Right atrium auricular region (tissue), 2 donors: ENCODE data around the gene TXNIP. TPM values are rescaled to one million over a fixed set of nuclear protein-coding genes. Genes with fewer than 3 reads are reported as not detected.

Experiments
- DNase-seq: peaks from one replicate; pipeline ENCODE4 v3.0.0-alpha.2; 2019; ENCODE audit warnings: low spot score
- H3K27ac ChIP-seq, 2 donors: fragments of 200-600 bp; sonication (generic); 1 replicate in 1 of 2; 2 replicates in 1 of 2; pipeline ENCODE4 v1.5.1; 2016 to 2019
- H3K27me3 ChIP-seq, 2 donors: fragments of 200-600 bp; sonication (generic); one replicate each; pipeline versions ENCODE4 v1.5.1 to v1.6.0; 2017 to 2019
- H3K36me3 ChIP-seq: fragments of 200-600 bp; sonication (generic); one replicate; pipeline ENCODE4 v1.5.1; 2016
- H3K4me1 ChIP-seq, 2 donors: fragments of 200-600 bp; sonication (generic); one replicate each; pipeline versions ENCODE4 v1.5.1 to v1.6.0; 2017 to 2019
- H3K4me3 ChIP-seq, 2 donors: fragments of 200-600 bp; sonication (generic); 1 replicate in 1 of 2; 2 replicates in 1 of 2; pipeline ENCODE4 v1.5.1; 2017 to 2019; ENCODE audit warnings: mild to moderate bottlenecking in 1 of 2, moderate library complexity in 1 of 2
- H3K9me3 ChIP-seq, 2 donors: fragments of 200-600 bp; sonication (generic); one replicate each; pipeline ENCODE4 v1.5.1; 2019
- total RNA-seq, 2 donors: library from RNA; depleted of rRNA; stranded (reverse); fragments of >200 nt; gene quantifications; one replicate each; pipeline ENCODE4 v1.1.0, GENCODE V29; 2016
- TF ChIP-seq, protein P1 (sequence below), 2 donors: fragments of 200-600 bp; sonication (generic); IDR thresholded peaks; one replicate each; pipeline ENCODE4 v1.5.1; 2019; ENCODE audit warnings: antibody characterized with exemption in 2 of 2

TXNIP gene
- total RNA-seq, 2 donors from 2014 or later, result 898 to 1,186 TPM

DNA sequence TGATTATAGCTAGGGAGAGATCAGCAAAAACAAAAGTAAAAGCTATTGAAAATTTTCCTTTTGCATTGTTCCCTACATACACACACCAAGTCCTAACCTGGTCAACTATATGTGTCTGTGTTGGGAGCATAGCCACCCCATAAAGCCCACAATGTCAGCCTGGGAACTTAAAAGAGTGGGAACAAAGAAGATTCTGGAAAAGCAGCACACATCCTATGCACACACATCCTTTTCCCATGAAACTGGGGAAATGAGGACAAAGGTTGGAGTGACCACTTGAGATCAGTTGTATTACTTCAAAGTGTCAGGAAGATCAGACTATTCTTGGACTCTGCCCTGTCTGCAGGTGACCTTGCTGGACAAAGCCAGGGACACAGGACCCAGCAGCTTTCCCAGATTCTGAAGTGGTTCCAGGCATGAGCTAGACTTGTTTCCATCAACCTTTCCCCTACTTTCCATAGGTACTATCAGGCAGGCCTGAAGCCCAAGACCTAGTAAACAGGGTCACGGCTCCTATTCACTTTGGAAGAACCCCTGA lies 15.9 kb downstream of the TXNIP start:
- DNase-seq, result no peak
- peak overlapping the region in 1 of 2 donors; percentile 31 for H3K4me3 ChIP-seq
- H3K27me3 ChIP-seq, result no peaks in the 10 kb centered on the region
- no peaks in the 10 kb centered on the region for H3K36me3 ChIP-seq
- TF ChIP-seq, protein P1, sequence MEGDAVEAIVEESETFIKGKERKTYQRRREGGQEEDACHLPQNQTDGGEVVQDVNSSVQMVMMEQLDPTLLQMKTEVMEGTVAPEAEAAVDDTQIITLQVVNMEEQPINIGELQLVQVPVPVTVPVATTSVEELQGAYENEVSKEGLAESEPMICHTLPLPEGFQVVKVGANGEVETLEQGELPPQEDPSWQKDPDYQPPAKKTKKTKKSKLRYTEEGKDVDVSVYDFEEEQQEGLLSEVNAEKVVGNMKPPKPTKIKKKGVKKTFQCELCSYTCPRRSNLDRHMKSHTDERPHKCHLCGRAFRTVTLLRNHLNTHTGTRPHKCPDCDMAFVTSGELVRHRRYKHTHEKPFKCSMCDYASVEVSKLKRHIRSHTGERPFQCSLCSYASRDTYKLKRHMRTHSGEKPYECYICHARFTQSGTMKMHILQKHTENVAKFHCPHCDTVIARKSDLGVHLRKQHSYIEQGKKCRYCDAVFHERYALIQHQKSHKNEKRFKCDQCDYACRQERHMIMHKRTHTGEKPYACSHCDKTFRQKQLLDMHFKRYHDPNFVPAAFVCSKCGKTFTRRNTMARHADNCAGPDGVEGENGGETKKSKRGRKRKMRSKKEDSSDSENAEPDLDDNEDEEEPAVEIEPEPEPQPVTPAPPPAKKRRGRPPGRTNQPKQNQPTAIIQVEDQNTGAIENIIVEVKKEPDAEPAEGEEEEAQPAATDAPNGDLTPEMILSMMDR (IDR thresholded peaks at IDR 0.05), result no peak
- H3K4me1 ChIP-seq, result peaks cover 0 to 82% of the 10 kb centered on the region in 2 donors
- no peaks in the 10 kb centered on the region for H3K9me3 ChIP-seq
- H3K27ac ChIP-seq, result peak overlapping the region; percentile 96 to 98

DNA sequence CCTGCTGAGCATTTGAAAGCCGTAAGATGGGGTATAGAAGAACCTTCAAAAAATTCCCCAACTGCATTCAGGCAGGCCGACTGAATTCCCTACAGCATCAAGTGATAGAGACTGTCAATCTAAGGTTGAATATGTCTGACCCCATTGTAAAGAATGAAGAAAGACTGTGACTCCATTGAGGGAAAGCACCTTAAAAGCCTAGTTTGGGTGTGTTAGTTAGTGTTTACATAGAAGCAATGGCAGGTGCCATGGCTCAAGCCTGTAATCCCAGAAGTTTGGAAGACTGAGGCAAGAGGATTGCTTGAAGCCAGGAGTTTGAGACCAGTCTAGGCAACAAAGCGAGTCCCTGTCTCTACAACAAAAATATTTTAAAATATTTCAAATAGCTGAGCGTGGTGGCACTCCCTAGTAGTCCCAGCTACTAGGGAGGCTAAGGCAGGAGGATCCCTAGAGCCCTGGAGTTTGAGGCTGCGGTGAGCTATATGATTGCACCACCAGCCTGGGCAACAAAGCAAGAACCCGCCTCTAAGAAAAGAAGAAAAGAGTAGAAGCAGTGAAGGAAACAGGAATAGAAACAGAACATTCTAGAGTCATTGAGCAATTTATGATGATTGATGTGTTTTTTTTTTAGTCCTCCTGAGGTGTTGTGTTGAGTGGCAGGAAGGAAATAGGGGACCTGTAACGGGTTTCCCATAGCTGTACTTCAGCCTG lies 16.5 kb downstream of the TXNIP start:
- Histone ChIP-seq H3K9me3 (no peaks in the 10 kb centered on the region), H3K27ac (peak overlapping the region; percentile 96 to 98), H3K27me3 (no peaks in the 10 kb centered on the region), H3K4me1 (peaks cover 0 to 76% of the 10 kb centered on the region in 2 donors), H3K4me3 (peak overlapping the region in 1 of 2 donors; percentile 31), H3K36me3 (no peaks in the 10 kb centered on the region)
- TF ChIP-seq, protein P1 (IDR thresholded peaks at IDR 0.05), result no peak
- DNase-seq, result no peak

DNA sequence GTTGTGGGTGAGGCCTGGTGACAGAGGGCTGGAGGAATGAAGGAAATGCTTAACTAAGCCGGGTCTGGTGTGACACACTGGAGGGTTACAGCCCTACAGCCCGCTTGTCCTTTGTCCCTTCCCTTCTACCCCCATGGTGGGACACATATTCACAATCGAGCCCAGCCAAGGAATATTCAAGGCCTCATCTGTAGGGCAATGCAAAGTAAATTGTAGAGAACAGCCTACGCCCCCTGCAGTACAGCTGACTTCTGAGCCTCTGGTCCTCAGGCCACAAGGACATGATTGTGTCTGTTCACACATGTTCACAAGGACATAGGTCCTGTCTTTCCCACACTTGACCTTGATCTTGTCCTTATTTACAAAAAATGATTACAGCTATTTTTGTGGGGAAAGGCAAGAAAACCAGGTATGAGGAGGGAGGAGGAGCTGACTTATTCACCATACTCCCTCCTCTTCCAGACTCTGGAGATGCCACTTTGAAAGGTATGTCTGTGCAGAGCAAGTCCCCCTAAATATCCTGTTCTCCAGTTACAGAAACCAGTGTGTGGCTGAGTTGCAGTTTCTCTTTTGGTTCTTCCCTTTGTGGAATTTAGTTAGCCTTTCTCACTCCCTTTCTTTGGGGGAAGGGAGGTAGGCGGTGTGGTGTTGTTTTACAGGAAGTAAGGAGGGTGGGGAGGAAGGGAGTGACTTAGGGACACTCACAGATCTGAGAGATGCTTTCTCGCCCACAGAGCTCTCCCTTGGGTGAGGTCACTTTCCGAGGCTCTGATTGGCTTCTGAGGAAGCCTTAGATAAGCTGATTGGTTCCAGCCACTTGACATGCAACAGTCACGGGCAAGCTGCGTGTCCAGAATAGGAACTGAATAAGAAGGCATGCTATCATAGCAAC lies 17.3 kb downstream of the TXNIP start:
- no peaks in the 10 kb centered on the region for H3K36me3 ChIP-seq
- H3K4me3 ChIP-seq, result peak overlapping the region; percentile 13 to 37
- H3K27ac ChIP-seq, result peak overlapping the region; percentile 96 to 98
- H3K9me3 ChIP-seq, result no peaks in the 10 kb centered on the region
- no peaks in the 10 kb centered on the region for H3K27me3 ChIP-seq
- peak; percentile 99 for DNase-seq
- TF ChIP-seq, protein P1 (IDR thresholded peaks at IDR 0.05), result peak in 1 of 2 donors; percentile 46
- H3K4me1 ChIP-seq, result peaks cover 0 to 68% of the 10 kb centered on the region in 2 donors

DNA sequence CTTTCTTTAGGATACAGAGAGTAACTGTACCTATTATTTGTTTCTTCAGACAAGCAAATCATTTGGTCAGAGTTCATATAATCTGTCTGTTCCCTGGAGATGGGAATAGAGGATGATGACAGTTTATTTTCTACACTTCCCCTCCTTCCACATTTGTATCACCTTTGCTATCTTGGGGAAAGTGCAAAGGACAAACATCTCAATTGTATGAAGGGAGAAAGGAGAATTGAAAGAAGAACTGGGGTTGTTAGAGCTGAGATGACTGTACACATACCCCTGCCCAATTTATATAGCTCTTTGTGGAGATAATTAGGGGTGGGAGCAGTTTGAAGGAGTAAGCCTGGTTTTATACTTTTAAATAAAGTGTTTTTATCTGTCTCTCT lies 17.9 kb downstream of the TXNIP start:
- no peak for DNase-seq
- Histone ChIP-seq H3K36me3 (no peaks in the 10 kb centered on the region), H3K27ac (peak overlapping the region; percentile 96 to 98), H3K4me1 (peaks cover 0 to 62% of the 10 kb centered on the region in 2 donors), H3K9me3 (no peaks in the 10 kb centered on the region), H3K4me3 (peak overlapping the region; percentile 13 to 37), H3K27me3 (no peaks in the 10 kb centered on the region)
- TF ChIP-seq, protein P1 (IDR thresholded peaks at IDR 0.05), result no peak

DNA sequence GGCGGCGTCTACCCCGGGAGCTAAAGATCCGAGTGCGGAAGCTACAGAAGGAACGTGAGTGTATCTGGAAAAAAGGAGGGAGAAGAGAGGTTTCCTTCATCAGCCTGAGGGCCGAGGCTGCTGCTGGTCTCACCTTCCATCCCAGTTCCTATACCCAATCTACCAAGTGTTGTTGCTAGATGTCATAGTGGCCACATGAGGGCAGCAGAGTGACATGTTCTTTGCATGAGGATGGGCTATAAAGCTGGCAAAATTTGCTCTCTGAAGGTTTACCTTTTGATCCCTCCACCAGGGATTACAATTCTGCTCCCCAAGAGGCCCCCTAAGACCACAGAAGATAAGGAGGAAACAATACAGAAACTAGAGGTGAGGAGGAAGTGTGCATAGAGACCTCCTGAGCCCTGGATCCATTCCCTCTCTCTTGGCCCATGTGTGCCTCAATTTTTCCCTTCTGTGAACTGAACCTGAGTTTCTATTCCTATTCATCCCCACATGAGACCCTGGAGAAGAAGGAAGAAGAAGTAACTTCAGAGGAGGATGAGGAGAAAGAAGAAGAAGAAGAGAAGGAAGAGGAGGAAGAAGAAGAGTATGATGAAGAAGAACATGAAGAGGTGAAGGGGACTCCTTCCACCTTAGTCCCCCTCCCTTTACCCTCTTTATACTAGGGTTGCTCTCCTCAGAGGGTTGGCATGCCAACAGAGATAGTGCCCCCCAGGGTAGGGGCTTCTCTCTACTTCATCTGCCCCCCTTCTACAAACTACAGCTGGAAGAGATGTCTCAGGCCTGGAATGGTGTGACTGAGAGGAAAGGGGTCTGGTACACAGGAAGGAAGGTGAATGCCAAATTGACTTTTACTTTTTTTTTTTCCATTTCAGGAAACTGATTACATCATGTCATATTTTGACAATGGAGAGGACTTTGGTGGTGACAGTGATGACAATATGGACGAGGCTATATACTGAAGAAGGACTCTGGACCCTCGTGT lies 18.6 kb downstream of the TXNIP start:
- Histone ChIP-seq H3K36me3 (no peaks in the 10 kb centered on the region), H3K27me3 (no peaks in the 10 kb centered on the region), H3K4me3 (peak overlapping the region in 1 of 2 donors; percentile 12), H3K27ac (peak overlapping the region; percentile 96 to 98), H3K4me1 (peaks cover 0 to 55% of the 10 kb centered on the region in 2 donors), H3K9me3 (no peaks in the 10 kb centered on the region)
- peak; percentile 87 for DNase-seq
- TF ChIP-seq, protein P1 (IDR thresholded peaks at IDR 0.05), result peak; percentile 78 to 88
